Measurements from ENCODE around the gene PHLPP2. TPM values are rescaled to one million over a fixed set of nuclear protein-coding genes. Genes with fewer than 3 reads are reported as not detected.

PHLPP2 gene
- total RNA-seq, 4 donors from 2014 or later: 50.5 to 98.4 (median 89.6) TPM

DNA sequence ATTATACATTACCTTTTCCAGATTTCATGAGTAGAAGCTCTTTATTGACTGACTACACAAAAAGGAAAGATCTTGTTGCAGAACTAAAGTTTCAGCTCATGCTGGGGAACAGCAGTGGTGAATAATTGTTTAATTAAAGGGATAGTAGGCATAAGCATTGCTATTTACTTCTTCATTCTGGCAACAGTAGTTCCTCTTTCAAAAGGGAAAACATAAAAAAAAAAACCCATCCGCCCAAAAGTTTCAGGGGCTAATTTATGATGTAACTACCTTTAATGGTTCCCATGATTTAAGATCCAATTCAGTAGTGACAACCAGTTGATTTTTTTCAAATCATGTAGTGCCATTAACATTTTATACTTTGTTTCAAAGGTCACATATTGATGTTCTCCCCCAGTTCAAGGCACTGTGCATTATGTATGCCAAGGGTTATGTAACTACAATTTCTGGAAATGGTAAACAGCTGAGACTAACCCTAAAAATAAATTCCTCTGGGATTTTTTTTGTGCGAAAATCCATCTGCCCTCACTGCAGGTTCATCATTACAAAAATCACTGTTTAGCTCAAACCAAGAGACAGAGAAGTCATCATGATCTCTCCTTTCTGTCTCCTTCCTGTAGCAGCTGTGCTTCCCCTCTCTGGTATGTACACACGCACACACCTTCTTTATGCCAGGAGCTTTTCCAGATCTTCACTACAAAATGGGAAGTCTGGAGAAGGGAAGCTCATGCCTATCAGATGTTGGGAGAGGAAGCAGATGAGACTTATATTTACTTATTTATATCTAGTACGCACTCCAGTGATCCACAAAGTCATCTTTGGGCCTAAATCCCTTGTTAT, 2.2 kb upstream of the PHLPP2 start:
- no peak overlapping the region for H3K4me3 ChIP-seq
- H3K4me1 ChIP-seq: peaks cover 24 to 52% (median 41%) of the 10 kb centered on the region in 4 donors
- no peaks in the 10 kb centered on the region for H3K9me3 ChIP-seq
- no peak for TF ChIP-seq EP300 (IDR thresholded peaks at IDR 0.05; ENCODE audit: low read depth)
- TF ChIP-seq POLR2AphosphoS5 (IDR thresholded peaks at IDR 0.05): peak in 1 of 3 donors; percentile 31
- peaks cover 0 to 3% (median under 1%) of the 10 kb centered on the region in 4 donors for H3K36me3 ChIP-seq
- H3K27ac ChIP-seq: peak overlapping the region; percentile 54 to 98 (median 84)
- intact Hi-C loops (cut with DNase I; ENCODE audit: low total_unique reads): loop anchor here (10.0 kb wide), 1 partner anchor 168 kb away; the partner anchor contains the start of gene IST1
- in situ Hi-C loops (cut with MboI; ENCODE audit: low pct_ligation_motif_present in 1 of 4, low pct_unique_long_range_greater_than_20kb in 1 of 4, low sequenced_read_pairs in 3 of 4): no loop called here
- DNase-seq: no peak
- WGBS, 2 donors (ENCODE audit: low coverage in 1 of 2): 25 to 28% methylated on average over 3 to 4 of the region's 4 CpGs
- no peaks in the 10 kb centered on the region for H3K27me3 ChIP-seq

DNA sequence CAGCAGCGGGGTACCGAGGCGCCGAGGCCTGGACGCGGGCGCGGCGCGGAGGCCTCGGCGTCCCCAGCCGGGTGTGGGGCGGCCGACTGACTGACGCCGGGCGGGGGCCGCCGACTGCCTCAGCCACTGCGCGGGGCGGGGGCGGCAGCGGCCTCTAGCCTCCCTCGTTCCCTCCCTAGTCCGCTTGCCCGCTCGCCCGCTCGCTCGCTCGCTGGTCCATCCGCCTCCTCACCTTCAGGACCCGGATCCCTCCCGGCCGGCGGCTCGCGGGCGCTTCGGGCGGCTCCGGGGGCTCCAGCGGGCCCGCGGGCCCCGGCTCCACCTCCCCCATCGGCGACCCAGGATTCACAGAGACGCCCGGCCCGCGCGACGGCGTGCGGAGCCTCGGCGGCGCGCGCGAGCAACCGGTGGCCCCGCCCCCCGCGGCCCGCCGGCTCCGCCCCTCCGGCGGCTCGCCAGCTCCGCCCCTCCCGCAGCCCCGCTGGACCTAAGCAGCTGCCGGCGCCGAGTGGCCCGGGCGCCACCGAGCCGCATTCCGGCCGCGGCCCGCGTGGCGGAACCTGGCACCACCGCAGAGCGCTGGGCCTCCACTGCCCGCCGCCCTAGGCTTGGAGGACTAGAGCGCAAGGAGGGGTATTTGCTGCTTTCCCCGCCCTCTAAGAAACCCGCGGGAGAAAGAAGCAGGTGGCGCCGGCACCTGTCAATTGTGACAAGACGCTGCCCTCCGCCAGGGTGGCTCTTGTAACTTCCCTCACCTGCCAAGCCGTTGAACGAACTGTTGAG, 773 bp downstream of the PHLPP2 start:
- Histone ChIP-seq H3K4me3 (peak overlapping the region; percentile 77 to 90 (median 88)), H3K27me3 (no peaks in the 10 kb centered on the region), H3K27ac (peak overlapping the region; percentile 93 to 99 (median 98)), H3K36me3 (no peaks in the 10 kb centered on the region), H3K4me1 (peaks cover 24 to 67% (median 42%) of the 10 kb centered on the region in 4 donors), H3K9me3 (no peaks in the 10 kb centered on the region)
- in situ Hi-C loops (cut with MboI; ENCODE audit: low pct_ligation_motif_present in 1 of 4, low pct_unique_long_range_greater_than_20kb in 1 of 4, low sequenced_read_pairs in 3 of 4): no loop called here
- intact Hi-C loops (cut with DNase I; ENCODE audit: low total_unique reads): loop anchor here (10.0 kb wide), 1 partner anchor 171 kb away; the partner anchor contains the start of gene IST1
- peak; percentile 85 for DNase-seq
- 0% methylated on average over 2 to 30 of the region's 104 CpGs for WGBS, 2 donors (ENCODE audit: low coverage in 1 of 2)
- TF ChIP-seq EP300 (IDR thresholded peaks at IDR 0.05; ENCODE audit: low read depth) (no peak), POLR2A (IDR thresholded peaks at IDR 0.05) (peak; percentile 51), POLR2AphosphoS5 (IDR thresholded peaks at IDR 0.05) (peak; percentile 5 to 70 (median 41))
- TF ChIP-seq, protein P1, sequence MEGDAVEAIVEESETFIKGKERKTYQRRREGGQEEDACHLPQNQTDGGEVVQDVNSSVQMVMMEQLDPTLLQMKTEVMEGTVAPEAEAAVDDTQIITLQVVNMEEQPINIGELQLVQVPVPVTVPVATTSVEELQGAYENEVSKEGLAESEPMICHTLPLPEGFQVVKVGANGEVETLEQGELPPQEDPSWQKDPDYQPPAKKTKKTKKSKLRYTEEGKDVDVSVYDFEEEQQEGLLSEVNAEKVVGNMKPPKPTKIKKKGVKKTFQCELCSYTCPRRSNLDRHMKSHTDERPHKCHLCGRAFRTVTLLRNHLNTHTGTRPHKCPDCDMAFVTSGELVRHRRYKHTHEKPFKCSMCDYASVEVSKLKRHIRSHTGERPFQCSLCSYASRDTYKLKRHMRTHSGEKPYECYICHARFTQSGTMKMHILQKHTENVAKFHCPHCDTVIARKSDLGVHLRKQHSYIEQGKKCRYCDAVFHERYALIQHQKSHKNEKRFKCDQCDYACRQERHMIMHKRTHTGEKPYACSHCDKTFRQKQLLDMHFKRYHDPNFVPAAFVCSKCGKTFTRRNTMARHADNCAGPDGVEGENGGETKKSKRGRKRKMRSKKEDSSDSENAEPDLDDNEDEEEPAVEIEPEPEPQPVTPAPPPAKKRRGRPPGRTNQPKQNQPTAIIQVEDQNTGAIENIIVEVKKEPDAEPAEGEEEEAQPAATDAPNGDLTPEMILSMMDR (IDR thresholded peaks at IDR 0.05): peak in 3 of 5 experiments; percentile 12 to 54 (median 44)

DNA sequence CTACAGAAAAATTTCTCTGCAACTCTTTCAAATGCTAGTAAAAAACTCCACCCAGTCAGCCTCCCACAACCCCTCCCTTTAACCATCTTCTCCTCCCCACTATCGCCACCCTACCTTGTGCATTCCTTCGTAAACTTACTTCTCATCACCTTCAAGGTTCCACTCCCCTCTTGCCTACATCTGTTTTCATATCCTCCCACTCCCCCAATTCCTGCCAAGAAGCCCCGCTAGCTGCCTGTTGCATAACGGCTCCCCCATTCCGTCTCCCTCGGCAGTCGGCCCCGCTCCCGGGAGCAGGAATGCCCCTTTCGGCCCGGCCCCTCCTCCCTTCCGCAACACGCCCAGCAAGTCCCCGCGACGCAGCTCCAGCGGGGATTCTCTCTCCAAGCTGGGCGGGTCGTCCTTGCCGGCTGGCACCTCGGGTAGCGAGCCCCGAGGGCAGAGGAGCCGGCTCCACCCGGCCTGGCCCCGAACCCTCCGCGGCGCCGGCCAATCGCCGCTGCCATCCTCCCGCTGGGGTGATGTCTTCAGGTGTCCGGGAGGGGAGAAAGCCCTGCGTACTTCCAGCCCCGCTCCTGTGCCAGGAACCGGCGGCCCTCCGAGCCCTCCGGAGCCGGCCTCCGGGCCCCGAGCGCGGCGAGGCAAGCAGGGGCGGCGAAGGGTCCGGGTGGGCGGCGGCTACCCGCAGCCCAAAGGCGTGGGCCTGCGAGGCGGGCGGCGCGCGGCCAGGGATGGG, 1.5 kb downstream of the PHLPP2 start:
- Histone ChIP-seq H3K4me1 (peaks cover 24 to 64% (median 41%) of the 10 kb centered on the region in 4 donors), H3K9me3 (no peaks in the 10 kb centered on the region)
- in situ Hi-C loops (cut with MboI; ENCODE audit: low pct_ligation_motif_present in 1 of 4, low pct_unique_long_range_greater_than_20kb in 1 of 4, low sequenced_read_pairs in 3 of 4): no loop called here

More for the DNA sequence above, 1.5 kb downstream of the PHLPP2 start:
- peak overlapping the region; percentile 93 to 99 (median 98) for H3K27ac ChIP-seq
- no peak for TF ChIP-seq EP300 (IDR thresholded peaks at IDR 0.05; ENCODE audit: low read depth)
- TF ChIP-seq POLR2AphosphoS5 (IDR thresholded peaks at IDR 0.05): peak; percentile 46 to 75 (median 62)
- TF ChIP-seq, protein P1 (IDR thresholded peaks at IDR 0.05): no peak
- peak; percentile 59 for TF ChIP-seq POLR2A (IDR thresholded peaks at IDR 0.05)
- H3K36me3 ChIP-seq: no peaks in the 10 kb centered on the region
- intact Hi-C loops (cut with DNase I; ENCODE audit: low total_unique reads): loop anchor here (10.0 kb wide), 1 partner anchor 172 kb away; the partner anchor contains the start of gene IST1
- 0 to 2% methylated on average over 14 to 20 of the region's 59 CpGs for WGBS, 2 donors (ENCODE audit: low coverage in 1 of 2)
- peak overlapping the region; percentile 77 to 90 (median 88) for H3K4me3 ChIP-seq
- peak; percentile 80 for DNase-seq
- H3K27me3 ChIP-seq: no peaks in the 10 kb centered on the region
